T-helper 22 cell (primary cell): ENCODE results near the gene TMEM9.
"Not testable (repeated sequence)": the region's sequence is repeated elsewhere in the genome, so short reads cannot be mapped to it uniquely, and the experiment has no call there.

Experiments
- DNase-seq: peaks from one replicate; pipeline ENCODE4 v3.0.0-alpha.2; 2020; ENCODE audit warnings: low read depth

Gene TMEM9

DNA sequence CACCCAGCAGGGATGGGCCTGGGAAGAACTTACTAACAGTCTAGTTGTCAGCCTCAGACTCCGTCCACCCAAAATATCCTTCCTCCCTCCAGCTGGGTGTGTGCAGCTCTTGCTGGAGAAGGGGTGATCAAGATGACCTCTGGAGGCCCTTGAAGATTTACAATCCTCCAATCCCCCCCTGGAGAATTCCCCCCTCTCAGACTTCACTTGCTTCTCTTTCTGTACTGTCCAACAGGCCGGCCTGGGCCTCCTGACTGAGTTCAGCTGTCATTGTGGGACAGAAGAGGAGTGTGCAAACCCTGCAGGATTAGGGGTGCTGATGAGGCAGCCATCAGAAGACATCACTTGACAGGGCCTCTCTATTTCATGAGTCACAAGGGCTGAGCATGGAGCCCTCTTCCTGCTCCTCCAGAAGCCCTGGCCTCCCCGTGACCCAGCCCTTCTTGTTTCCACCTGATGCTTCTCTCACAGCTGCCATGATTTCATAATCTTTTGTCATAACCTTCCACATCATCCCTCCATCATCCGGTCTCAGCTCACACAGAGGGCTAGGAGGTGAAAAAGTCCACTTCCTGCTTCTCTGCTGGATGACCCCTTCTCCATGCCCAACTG is 18.8 kb upstream of the TMEM9 start:
- DNase-seq: no peak

DNA sequence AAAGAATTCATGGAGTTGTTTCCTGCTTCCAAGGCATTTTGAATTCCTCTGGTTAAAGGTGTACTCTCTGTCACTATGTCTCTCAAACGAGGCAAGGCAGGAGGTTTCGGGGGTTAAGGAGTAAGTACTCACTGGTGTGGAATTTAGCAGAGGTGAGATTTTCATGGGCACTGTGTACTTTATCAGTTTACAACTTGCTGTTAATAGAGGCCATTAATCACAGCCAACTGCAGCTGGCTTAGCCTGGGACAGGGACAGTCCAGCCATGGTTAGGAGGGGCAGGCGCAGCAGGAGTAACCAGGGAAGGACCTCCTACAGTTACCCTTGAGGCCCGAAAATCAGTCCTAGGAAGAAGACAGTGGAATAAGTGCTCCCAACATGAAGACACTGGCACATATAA is 18.1 kb upstream of the TMEM9 start:
- no peak for DNase-seq

DNA sequence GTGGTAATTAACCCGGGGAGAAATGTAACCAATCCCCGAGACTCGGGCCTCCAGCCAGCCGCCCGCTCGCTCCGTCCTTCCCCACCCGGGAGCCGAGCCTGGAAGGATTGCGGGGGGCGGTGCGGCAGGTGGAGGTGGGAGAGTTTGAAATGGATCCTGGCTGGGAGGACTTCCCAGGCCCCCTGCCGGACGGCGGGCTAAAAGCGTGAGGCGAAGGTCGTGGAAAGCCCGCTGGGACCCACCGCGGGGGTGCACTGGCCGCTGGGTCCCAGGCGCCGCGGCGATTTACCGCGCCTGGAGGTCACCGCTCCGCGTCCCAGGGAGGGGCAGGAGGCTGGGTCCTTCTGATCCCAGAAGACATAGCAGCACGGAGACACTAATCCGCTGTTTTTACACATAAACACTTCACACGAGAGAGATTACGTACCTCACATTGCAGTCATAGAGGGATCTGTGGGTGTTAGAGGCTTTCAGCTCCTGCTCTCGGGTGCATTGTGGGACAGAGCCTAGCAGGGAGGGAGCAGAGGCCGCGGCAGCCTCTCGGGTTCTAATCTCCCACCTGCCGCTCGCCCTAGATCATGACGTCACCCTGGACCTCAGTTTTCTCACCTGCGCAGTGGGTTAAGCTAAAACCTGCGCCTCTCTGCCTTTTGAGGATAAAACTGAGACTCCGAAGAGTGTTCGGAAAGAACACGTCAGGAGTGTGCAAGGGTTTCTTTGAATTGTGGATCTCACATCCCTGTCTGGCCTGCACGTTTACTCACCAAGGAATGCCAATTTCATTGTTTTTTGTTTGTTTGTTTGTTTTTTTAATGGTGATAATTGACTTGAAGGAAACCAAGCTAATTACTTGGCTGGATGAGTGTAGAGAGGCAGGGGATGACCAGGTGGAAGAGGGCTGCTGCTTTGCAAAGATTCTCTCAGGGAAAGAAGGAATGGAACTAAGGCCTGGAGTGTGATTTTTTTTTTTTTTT is 17.1 kb upstream of the TMEM9 start:
- peak; percentile 14 for DNase-seq

DNA sequence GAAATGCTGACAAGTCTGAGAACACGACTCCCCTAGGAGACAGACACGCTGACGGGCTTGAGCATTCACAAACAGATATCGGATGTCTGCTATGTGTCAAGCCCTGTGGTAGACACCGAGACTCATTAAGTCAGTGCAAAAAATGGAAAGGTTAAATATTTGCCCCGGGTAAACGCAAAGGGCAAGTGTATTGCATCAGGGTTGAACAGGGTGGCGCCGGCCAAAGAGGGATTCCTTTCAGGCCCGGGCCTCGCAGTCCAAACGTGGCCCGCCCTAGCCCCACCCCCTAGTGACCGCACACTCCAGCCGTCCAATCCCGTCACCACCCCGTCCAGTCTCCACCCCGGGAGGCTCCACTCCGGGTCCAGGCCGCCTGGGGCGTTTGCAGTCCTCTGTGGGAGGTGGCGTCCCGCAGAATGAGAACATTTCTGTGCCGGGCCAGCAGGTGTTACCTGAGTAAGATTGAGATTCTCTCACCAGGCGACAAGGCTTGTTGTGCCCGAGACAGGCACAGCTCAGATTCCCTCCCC is 16.3 kb upstream of the TMEM9 start:
- peak; percentile 50 for DNase-seq

DNA sequence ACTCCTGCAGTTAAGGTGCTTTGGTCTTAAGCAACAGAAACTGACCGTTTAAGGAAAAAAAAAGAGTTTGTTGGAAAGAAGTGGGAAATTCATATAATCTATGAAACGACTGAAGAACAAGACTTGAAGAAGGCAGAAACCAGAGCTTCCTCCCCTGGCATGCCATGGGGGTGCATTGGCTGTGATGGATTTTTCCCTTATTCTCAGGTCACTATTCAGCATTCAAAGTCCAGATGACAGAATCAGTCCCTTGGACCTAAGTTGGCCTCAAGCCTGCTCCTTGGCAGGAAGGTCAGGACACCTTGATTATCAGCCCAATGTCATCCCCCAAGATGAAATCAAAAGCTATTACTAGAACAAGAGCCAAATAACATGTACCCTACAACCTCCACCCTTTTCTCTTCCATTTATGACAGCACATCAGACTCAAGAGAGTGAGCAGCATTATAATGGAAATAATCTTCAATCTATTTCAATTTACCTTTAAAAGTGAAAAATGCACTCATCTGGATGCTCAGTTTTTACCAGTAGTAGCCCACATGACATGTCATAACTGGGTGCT is 15.8 kb upstream of the TMEM9 start:
- DNase-seq: no peak

DNA sequence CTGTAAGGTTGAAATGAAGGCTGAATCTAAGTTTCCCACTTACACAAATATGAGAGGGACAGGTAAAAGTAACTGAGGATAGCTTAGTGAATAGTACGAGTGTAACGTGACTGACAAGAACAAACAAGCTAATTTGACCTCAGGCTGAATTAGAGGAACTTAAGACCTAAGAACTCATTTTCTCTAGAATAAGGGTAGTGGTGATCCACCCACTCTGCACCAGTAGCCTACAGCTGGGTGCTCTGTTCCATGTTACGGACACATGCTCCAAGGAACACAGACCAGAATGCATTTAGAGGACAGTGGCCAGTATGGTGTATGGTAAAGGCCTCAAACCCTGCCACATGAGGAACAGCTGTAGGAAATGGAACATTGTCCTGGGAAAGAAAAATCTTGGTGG is 14.9 kb upstream of the TMEM9 start:
- DNase-seq: no peak

DNA sequence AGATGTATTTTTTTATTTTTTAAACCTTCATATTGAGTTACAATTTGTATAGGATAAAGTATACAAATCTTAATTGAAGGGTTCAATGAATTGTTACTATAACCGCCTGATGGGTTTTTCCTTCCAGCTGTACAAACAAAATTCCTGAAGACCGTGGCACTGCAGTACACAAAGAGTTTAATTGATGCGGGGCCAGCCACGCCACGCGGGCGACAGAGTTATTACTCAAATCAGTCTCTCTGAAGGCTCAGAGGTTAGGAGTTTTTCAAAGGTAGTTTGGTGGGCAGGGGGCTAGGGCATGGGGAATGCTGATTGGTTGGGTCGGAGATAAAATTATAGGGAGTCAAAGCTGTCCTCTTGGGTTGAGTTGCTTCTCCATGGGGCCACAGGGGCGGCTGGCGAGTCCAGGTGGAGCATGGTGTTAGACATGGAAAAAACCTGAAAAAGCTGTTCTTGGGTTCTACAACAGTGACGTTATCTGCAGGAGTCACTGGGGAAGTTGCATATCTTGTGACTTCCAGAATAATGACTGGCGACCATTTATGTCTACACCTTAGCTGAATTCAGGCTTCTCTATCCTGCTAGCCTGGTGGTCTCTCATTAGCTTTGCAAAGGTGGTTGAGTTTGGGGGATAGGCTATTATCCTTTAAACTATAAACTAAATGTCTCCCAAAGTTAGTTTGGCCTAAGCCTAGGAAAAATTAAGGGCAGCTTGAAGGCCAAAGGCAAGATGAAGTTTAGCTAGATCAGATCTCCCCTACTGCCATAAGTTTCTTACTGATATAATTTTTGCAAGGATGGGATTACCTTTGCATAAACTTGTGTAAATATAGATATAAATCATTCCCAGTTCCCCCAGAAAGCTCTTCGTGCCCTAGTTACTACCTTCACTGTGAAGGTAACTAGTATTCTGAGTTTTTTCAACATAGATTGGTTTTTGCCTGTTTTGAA is 13.0 kb upstream of the TMEM9 start:
- DNase-seq: no peak

DNA sequence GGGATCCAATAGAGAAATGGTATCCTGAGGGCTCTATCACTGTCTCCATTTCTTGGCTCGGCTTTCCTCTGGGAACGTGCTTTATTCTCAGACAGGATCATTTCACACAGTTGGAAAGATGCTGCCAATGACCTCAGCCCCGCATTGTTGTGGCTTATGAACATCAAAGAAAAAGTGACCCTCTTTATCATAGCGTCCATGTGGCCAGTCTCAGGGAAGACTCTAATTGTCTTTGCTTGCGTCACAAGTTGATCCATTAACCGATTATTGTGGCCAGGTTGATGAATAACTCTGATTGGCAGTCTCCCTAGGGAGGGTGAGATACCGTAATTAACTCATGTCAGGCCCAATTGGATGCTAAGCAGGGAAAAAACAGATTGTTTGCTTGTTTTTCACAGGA is 10.4 kb upstream of the TMEM9 start:
- DNase-seq: no peak

DNA sequence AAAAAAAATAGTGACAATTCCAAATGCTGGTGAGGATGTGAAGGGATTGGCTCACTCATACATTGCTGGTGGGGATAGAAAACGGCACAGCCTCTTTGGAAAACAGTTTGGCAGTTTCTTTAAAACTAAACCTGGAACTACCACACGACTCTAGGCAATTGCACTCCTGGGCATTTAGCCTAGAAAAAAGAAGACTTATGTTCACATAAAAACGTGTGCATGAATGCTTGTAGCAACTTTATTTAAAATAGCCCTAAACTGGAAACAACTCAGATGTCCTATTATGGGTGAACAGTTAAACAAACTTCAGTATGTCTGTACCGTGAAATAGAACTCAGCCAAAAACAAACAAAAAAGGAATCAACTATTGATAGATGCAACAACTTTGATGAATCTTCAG is 9.4 kb upstream of the TMEM9 start:
- DNase-seq: no peak

DNA sequence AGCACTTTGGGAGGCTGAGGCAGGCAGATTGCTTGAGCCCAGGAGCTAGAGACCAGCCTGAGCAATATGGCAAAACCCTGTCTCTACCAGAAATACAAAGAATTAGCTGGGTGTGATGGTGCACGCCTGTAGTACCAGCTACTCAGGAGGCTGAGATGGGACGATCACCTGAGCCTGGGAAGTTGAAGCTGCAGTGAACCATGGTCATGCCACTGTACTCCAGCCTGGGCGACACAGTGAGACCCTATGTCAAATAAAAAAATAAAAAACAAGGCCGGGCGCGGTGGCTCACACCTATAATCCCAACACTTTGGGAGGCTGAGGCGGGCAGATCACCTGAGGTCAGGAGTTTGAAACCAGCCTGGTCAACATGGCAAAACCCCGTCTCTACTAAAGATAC is 8.8 kb upstream of the TMEM9 start:
- DNase-seq: not testable (repeated sequence)

DNA sequence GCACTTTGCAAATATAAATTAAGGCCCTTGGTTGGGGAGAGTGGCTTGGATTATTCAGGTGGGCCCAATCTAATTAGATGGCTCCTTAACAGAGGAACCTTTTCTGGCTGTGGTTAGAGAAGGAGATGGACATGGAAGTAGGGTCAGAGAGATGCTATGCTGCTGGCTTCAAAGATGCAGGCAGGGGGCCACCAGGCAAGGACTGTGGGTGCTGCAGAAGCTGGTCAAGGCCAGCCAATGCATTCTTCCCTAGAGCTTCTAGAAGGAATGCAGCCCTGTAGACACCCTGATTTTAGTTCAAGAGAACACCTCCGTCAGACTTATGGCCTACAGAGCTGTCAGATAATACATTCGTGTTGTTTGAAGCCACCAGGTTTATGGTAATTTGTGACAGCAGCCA is 3.7 kb upstream of the TMEM9 start:
- no peak for DNase-seq

DNA sequence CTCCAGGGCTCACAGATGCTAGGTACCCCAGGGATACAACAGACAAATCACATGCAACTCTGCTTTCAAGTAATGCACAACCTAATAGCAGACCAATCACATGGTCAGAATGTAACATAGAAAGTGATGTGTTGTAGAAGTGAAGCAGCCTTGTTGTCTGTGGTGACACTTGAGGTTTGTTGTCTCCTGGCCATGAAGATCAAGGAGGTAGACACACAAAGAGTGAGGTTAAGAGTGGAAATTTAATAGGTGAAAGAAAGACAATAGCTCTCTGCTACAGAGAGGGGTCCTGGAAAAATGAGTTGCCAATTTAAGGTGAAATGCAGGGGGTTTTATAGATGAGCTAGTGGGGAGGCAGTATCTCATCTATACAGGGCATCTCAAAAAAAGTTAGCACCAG is 2.5 kb upstream of the TMEM9 start:
- no peak for DNase-seq

DNA sequence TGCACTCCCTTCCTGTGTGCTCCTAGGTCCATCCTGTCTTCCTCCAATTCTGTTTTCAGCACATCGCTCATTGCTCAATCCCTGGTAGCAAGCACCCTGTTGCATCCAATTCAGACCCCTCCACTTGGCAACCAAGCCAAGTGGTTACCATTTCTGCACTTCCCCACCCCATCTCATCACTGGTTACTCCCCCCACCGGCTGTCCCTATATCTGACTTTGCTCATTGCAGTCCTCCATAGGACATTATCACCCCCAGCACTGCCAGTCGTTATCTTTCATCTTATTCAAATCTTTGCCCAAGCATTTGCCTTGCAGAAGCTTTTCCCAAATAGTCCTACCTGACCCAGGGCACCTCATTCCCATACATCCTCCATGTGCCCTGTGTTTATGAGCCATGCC is 2.1 kb upstream of the TMEM9 start:
- no peak for DNase-seq

DNA sequence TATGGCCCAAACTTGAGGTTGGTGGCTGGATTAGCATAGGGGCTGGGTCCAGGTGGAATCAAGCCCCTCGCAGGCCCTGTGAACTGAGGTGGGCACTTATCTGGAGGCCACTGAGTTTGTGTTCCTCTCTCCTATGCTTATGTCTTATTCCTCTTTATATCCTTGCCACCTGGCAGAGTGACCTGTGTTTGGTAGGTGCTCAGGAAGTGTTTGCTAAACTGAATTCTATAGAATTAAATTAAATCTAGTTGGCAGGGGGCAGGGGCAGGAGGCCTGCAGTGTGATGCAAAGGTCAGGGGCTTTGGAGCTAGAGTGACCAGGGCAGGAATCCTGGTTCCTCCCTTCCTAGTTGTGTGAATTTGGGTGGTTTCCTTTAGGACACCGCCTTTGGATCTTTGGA is 1.1 kb upstream of the TMEM9 start:
- no peak for DNase-seq

DNA sequence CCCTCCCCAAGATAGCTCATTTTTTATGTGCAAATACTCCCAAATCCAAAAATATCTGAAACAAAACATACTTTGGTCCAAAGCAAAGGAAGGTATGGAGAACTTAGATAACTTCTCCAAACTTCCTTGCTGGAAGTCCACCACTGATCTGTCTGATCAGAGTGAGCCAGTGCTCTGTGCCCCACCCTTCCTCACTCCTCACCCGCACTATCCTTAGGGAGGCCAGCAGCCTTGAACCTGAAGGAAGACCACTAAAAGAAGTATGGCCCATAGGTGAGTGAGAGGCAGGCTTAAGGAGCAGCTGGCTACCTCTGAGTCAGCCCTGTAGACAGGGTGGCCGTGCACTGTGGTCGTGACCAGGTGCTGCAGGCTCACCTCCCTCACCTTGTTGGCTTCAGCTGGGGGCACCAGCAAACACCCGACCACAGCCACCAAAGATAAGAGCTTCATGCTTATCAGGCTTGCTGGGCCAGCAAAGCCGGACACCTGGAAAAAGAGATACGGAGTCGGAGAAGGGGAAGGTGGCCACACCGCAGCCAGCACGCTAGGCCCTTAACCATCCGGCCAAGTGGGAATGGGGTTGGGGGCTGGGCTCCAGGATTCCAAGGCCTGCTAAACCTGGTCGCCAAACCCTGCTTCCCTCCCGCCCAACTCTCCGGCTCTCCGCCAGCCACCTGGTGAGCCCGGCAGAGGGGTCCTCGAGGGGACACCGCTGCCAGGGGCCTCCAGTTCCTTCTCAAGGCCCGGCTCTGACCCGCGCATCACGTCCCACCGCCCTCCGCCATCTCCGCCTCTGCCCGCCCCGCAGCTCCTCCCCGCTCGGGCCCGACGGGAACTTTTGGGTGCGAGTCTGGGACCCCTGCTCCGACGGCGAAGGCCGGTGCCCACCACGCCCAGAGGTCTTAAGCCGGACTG is 543 bp downstream of the TMEM9 start:
- DNase-seq: no peak

DNA sequence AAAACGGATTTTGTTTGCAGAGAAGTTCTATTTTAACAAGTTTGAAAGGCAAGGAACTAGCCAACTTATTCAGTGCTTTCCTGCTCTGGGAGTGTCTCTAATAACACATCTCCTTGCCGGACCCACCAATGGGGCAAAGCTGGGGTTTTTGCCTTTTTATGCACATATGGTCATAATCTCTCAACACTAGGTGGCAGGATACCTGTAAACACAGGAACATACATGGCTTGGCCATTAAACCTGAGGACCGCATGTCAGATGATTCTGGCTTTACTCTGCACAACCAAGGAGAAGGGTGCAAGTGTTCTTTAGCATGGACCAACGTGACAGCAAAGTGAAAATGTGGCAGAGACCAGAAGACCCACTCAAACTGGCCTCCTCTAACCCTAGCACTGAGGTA is 4.9 kb downstream of the TMEM9 start:
- DNase-seq: no peak

DNA sequence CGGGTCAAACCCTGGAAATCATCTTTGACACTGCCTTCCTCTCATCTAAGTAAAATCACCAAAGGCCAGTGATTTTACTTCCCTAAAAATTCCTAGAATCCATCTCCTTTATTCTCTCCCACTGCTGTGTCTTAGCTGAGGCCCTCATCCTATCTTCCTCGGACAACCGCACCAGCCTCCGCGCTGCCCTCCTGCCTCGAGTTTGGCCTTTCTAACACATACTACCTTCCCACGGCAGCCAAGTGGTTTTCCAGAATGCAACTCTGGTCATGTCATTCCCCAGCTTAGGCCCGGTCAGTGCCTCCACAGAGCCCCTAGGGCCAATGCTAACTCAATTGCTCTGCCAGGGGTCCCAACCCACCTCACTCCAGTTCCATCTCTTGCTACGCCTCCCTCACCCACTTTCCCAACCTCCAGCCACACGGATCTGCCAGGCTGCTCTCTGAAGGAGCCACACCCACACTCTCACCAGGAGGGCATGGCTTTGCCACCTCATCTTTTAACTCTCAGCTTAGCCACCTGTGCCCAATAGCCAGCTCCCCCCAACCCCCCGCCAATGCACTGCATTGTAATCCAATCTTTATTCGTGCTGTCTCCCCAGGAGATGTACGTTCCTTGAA is 6.8 kb downstream of the TMEM9 start:
- no peak for DNase-seq

DNA sequence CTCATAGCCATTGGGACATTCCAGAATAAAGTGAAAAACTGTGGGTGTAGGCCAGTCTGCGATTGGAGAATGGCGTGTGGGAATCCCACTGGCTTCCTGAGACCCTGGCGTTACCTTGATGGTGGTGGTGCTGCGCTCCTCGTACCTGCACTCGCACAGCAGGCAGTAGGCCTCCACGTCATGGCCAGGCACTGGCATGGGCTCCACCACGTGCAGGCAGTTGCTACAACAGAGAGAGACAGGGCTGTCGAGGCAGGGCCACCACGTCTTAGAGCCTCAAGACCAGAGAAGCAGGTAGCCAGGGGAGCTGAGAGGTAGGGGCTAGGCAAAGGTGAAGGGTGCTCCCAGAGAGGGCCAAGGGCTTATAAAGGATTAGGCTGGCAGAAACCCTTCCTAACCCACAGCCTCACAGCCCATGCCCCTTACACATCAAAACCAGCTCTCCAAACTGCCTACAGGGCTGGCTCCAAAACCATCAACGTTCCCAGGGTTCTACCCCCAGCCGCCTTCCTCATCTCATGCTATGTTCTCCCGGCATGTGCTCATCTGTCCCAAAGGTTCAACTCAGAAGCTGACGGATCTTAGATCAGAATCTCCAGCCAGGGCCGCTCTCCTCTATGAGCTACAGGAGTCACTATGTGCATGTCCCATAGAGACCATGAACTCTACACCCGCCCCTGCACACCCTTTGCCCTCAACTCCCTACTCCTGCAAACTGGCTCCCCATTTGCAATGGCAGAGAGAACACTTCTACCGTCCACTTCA is 7.5 kb downstream of the TMEM9 start:
- DNase-seq: no peak

DNA sequence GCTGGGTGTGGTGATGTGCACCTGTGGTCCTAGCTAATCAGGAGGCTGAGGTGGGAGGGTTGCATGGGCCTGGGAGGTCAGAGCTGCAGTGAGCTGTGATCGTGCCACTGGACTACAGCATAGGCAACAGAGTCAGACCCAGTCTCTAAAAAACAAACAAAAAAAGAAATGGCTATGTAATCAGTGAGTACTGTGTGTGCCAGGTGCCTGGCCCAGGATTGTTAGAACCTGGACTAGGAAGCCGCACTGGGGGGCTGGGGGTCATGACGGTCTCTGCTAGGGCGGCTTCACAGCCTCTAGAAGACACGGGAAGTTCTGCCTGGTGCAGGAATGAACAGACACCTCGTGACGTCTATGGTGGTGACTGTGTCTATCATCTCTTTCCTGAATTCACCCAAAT is 8.5 kb downstream of the TMEM9 start:
- no peak for DNase-seq

DNA sequence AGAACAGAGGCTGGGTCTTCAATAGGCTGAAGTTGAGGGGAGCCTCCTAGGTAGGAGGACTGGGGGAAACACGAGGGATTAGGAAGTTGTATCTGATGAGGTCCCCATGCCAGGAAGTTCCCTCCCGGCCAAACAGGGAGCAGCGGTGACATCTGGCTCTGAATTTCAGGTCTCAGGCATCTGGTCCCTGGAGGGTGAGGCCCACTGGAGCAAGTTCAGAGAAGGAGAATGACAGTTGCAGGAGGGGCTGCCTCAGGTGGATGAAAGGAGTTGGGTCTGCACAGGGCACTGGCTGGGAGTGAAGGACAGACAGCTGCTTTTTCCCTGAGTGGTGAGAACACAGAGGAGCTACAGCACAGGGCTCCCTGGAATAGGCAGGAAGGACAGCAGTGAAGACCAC is 9.1 kb downstream of the TMEM9 start:
- DNase-seq: no peak
